Lung (tissue), 16 donors: ENCODE results near the gene FANCC. TPM values are rescaled to one million over a fixed set of nuclear protein-coding genes. Genes with fewer than 3 reads are reported as not detected.

Source experiments
- ATAC-seq: fragments of 200-7000 bp; cut with Tn5 transposase; one replicate; pipeline ENCODE4 v1.9.1; 2020; ENCODE audit warnings: moderate number of reproducible peaks; ENCODE audit not compliant: insufficient read depth, low FRiP score
- DNase-seq, 3 donors: peaks; one replicate each; pipeline ENCODE4 v3.0.0-alpha.2; 2013 to 2017
- H3K27ac ChIP-seq, 2 donors: one replicate each; pipeline ENCODE4 v1.5.1; 2013; ENCODE audit warnings: mild to moderate bottlenecking in 2 of 2, moderate library complexity in 2 of 2, control low read depth in 1 of 2, inconsistent platforms in 1 of 2, low read depth in 1 of 2, low read length in 1 of 2
- H3K27me3 ChIP-seq, 3 donors: one replicate each; pipeline ENCODE4 v1.5.1; 2013; ENCODE audit warnings: low read length in 2 of 3; ENCODE audit not compliant: control insufficient read depth in 3 of 3, insufficient read depth in 3 of 3
- H3K36me3 ChIP-seq, 4 donors: one replicate each; pipeline ENCODE4 v1.5.1; 2013; ENCODE audit warnings: low read length in 4 of 4, mild to moderate bottlenecking in 1 of 4, moderate library complexity in 1 of 4; ENCODE audit not compliant: control insufficient read depth in 4 of 4, insufficient read depth in 4 of 4
- H3K4me1 ChIP-seq, 5 donors: one replicate each; pipeline ENCODE4 v1.5.1; 2013; ENCODE audit warnings: low read length in 5 of 5, mild to moderate bottlenecking in 2 of 5, moderate library complexity in 1 of 5; ENCODE audit not compliant: control insufficient read depth in 5 of 5, insufficient read depth in 5 of 5
- H3K4me3 ChIP-seq: one replicate; pipeline ENCODE4 v1.5.1; 2013; ENCODE audit warnings: mild to moderate bottlenecking, control low read depth, moderate library complexity
- H3K9ac ChIP-seq, 2 donors: one replicate each; pipeline ENCODE4 v1.5.1; 2013; ENCODE audit warnings: low read length in 2 of 2, control low read depth in 1 of 2; ENCODE audit not compliant: insufficient read depth in 1 of 2
- H3K9me3 ChIP-seq, 4 donors: one replicate each; pipeline ENCODE4 v1.5.1; 2013; ENCODE audit warnings: low read length in 3 of 4, mild to moderate bottlenecking in 1 of 4, moderate library complexity in 1 of 4; ENCODE audit not compliant: control insufficient read depth in 4 of 4, insufficient read depth in 3 of 4
- WGBS, 2 donors: extraction: QIAGEN DNeasy Blood & Tissue Kit; methylation state at CpG; one replicate each; pipeline ENCODE4 v1.1.7; 2013; 5-methylcytosine and 5-hydroxymethylcytosine counted together
- long read RNA-seq, 5 donors: transcript quantifications; one replicate each; lab custom pipeline, GENCODE V29; 2026
- polyA plus RNA-seq, 2 donors: library from polyadenylated mRNA; stranded (reverse); fragments of 200-250 nt; gene quantifications; one replicate each; pipeline ENCODE4 v1.2.1, GENCODE V29; 2013
- total RNA-seq, 2 donors: library from RNA; depleted of rRNA in 1 of 2; stranded (reverse); fragments of >200 nt in 1 of 2; gene quantifications; one replicate each; pipeline ENCODE4 v1.2.1, GENCODE V29; 2014 to 2021
- TF ChIP-seq, protein P1 (sequence below): IDR thresholded peaks from 2 replicates; pipeline ENCODE4 v1.5.1; 2012; ENCODE audit warnings: mild to moderate bottlenecking; ENCODE audit errors: control extremely low read depth, extremely low read depth
- donor health status: control.
- donor health status: control.
- donor health status: Bipolar disorder and iron deficiency.
- donor health status: healthy.
- donor health status: DM: yes; HTN: yes; CAD: no.

FANCC gene
- total RNA-seq (10 to 100 TPM; 12.4 to 20.0 TPM), polyA plus RNA-seq (1 to 10 TPM; 4.4 to 5.1 TPM)
- long read RNA-seq, donor 1, full-length matches to known transcripts = 2 of 2 reads
- long read RNA-seq, donor 1, partial matches to known transcripts = 0 of 2 reads
- long read RNA-seq, donor 1, other reads (novel, unspliced or antisense) = 0 of 2 reads
- long read RNA-seq, donor 2 = 0 reads
- long read RNA-seq, donor 3, full-length matches to known transcripts = 2 of 2 reads
- long read RNA-seq, donor 3, partial matches to known transcripts = 0 of 2 reads
- long read RNA-seq, donor 3, other reads (novel, unspliced or antisense) = 0 of 2 reads
- long read RNA-seq, donor 4, full-length matches to known transcripts = 1 of 1 reads
- long read RNA-seq, donor 4, partial matches to known transcripts = 0 of 1 reads
- long read RNA-seq, donor 4, other reads (novel, unspliced or antisense) = 0 of 1 reads
- long read RNA-seq, donor 5, full-length matches to known transcripts = 5 of 5 reads
- long read RNA-seq, donor 5, partial matches to known transcripts = 0 of 5 reads
- long read RNA-seq, donor 5, other reads (novel, unspliced or antisense) = 0 of 5 reads

- WGBS, 2 donors = 0% methylated on average over 69 to 89 of the region's 89 CpGs
- Histone ChIP-seq H3K36me3 (no peaks in the 10 kb centered on the region), H3K9ac (peak within 1 kb of the TSS; percentile 77 to 95), H3K4me3 (peak within 1 kb of the TSS; percentile 100), H3K27me3 (no peaks in the 10 kb centered on the region), H3K27ac (peak within 1 kb of the TSS; percentile 92 to 97), H3K9me3 (peaks cover 0 to 2% (median 0%) of the 10 kb centered on the region in 4 donors), H3K4me1 (peaks cover 0 to 29% (median 0%) of the 10 kb centered on the region in 5 donors)
- DNase-seq = peak; percentile 97
- TF ChIP-seq, protein P1, sequence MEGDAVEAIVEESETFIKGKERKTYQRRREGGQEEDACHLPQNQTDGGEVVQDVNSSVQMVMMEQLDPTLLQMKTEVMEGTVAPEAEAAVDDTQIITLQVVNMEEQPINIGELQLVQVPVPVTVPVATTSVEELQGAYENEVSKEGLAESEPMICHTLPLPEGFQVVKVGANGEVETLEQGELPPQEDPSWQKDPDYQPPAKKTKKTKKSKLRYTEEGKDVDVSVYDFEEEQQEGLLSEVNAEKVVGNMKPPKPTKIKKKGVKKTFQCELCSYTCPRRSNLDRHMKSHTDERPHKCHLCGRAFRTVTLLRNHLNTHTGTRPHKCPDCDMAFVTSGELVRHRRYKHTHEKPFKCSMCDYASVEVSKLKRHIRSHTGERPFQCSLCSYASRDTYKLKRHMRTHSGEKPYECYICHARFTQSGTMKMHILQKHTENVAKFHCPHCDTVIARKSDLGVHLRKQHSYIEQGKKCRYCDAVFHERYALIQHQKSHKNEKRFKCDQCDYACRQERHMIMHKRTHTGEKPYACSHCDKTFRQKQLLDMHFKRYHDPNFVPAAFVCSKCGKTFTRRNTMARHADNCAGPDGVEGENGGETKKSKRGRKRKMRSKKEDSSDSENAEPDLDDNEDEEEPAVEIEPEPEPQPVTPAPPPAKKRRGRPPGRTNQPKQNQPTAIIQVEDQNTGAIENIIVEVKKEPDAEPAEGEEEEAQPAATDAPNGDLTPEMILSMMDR = no peak
- ATAC-seq = peak; percentile 91
Observed at GRCh38 chr9:95317119-95317892, at the start of gene FANCC. Gene FANCC (minus strand): TSS chr9:95317709. CDS start chr9:95249291, 68,418 bp downstream.

GRCh38 chr9:95366731-95367325, 49.3 kb upstream of the FANCC start:
- H3K9ac ChIP-seq = no peak overlapping the region
- no peaks in the 10 kb centered on the region for H3K9me3 ChIP-seq
- no peaks in the 10 kb centered on the region for H3K27me3 ChIP-seq
- TF ChIP-seq, protein P1 = no peak
- no peak for ATAC-seq
- H3K36me3 ChIP-seq = no peaks in the 10 kb centered on the region
- H3K4me1 ChIP-seq = peaks cover 0 to 12% (median 0%) of the 10 kb centered on the region in 5 donors
- no peak overlapping the region for H3K27ac ChIP-seq
- no peak for DNase-seq
- WGBS, 2 donors = 79 to 84% methylated on average over 8 of the region's 8 CpGs
- H3K4me3 ChIP-seq = no peak overlapping the region

GRCh38 chr9:95365766-95366165, 48.3 kb upstream of the FANCC start:
- 71 to 77% methylated on average over 4 of the region's 4 CpGs for WGBS, 2 donors

More at GRCh38 chr9:95365766-95366165, 48.3 kb upstream of the FANCC start:
- Histone ChIP-seq H3K9me3 (no peaks in the 10 kb centered on the region), H3K4me3 (no peak overlapping the region), H3K36me3 (no peaks in the 10 kb centered on the region), H3K9ac (no peak overlapping the region), H3K4me1 (peaks cover 0 to 12% (median 0%) of the 10 kb centered on the region in 5 donors), H3K27me3 (no peaks in the 10 kb centered on the region), H3K27ac (no peak overlapping the region)
- DNase-seq (no peak), ATAC-seq (no peak)
- TF ChIP-seq, protein P1 = no peak
